NCI-H2227 (cell line): ENCODE data around the gene UBE3D.
A peak's percentile ranks its signal among the peaks of the same experiment; 100 is the strongest.

ENCODE experiments used
- DNase-seq: peaks from one replicate; lab custom pipeline; 2025; ENCODE audit not compliant: unreplicated experiment; lab: John Stamatoyannopoulos, UW

UBE3D gene, protein sequence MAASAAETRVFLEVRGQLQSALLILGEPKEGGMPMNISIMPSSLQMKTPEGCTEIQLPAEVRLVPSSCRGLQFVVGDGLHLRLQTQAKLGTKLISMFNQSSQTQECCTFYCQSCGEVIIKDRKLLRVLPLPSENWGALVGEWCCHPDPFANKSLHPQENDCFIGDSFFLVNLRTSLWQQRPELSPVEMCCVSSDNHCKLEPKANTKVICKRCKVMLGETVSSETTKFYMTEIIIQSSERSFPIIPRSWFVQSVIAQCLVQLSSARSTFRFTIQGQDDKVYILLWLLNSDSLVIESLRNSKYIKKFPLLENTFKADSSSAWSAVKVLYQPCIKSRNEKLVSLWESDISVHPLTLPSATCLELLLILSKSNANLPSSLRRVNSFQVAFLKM

DNA sequence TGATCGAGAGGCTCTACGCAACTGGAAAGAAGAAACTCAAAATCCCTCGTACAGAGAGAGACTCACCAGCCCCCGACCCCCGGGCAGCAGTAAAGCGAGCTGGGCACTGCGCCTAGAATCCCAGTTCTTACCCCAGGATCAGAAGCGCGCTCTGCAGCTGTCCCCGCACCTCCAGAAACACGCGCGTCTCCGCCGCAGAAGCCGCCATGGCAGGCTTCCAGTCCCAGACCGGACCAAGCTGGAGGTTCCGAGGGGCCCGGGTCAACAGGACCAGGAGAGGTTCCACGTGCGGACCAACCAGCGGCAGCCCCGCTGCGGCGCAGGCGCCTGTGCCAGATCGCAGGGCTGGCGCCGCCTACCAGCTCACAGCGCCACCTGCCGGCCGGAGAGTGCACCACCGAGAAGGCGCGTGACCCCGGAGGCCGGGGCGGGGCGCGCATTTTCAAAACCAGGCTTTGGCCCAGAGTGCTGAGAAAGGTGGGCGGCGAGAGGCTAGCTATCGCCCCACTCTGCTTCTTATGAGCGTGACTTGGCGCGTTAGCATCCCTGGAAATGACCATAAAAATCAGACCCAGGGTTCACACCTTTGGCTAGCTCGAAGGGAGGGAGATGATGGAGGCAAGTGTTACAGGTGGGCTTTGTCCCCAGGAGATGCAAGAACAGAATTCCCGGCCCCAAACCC, at the start of gene UBE3D:
TSS of gene UBE3D (minus strand) at position 331 of the 682 bp plus-strand sequence. CDS start at position 208, 123 bp downstream.
- DNase-seq = peak; percentile 89

DNA sequence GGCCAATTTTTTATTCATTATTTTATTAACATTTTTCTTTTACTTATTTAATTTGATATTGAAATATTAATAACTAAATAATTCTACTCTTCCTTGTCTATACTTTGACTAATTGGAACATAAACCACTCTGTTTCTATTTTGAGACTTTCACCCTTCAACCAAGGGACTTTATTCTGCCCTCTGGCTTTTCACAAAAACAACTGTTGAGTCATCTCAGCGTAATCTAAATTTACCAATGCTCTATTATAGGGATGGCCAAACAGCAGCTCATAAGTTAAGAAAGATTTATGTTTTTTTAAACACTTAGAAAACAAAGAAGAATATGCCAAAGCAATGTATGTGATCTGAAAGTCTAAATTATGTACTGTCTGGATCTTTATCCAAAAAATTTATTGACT, 48.5 kb upstream of the UBE3D start:
- no peak for DNase-seq

DNA sequence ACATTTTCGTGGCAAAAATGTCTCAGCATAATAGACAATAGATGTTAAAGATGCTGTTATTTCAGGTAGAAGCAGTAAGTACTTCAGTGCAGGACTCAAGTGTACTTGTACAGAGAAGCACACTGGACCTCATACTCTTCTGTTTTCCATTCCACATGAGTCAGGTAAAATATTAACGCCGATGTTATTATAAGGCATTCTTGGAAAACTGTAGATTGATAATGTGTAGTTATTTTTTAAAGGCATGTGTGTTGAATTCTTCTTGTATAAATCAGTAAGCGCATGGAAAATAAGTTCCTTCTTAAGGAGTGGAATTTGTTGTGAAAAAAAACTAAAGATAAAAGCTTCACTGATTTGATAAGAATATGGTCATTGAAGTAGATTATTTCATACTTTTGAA, 47.6 kb upstream of the UBE3D start:
- DNase-seq = no peak

DNA sequence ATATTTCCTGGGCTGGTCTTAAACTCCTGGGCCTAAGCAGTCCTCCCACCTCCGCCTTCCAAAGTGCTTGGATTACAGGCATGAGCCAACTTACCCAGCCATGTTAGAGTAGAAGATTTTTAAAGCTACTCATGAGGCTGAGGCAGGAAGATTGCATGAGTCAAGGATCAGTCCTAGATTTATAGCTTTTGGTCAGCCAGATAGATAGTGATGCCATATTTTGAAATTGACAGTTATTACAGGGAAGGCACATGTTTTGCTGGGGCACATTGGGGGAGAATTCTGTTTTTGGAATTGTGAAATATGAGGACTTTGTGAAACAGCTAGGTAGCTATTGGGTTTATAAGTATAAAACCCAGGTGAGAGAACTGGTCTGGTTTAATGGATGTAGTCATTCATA, 42.7 kb upstream of the UBE3D start:
- no peak for DNase-seq

DNA sequence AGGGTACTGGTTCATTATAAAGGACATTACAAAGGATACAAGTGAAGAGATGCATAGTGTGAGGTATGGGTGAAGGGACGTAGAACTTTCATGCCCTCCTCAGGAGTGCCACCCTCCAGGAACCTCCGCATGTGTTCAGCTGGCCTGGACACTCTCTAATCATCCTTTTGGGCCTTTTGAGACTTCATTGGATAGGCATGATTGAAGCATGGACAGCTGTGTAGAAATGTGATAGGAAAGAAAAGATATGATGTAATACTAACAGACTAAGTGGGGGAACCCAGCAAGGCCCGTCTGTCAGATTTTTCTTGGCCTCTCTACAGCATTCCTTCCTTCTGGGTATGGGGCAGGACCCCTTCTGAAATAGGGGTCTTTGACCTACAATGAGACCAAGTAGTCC, 32.9 kb upstream of the UBE3D start:
- DNase-seq = no peak

DNA sequence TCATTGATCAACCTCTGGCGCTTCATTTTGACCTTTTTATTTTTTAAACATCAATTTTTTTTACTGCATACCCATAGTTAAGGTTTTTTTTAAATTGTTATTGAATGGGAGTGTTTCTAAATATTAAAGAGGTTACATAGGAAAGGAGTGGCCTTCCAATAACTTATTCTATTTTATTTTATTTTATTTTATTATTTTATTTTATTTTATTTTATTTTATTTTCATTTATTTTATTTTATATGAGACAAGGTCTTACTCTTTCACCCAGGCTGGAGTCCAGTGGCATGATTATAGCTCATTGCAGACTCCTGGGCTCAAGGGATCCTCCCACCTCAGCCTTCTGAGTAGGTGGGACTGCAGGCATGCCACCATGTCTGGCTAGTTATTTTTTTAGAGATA, 32.0 kb upstream of the UBE3D start:
- no peak for DNase-seq

DNA sequence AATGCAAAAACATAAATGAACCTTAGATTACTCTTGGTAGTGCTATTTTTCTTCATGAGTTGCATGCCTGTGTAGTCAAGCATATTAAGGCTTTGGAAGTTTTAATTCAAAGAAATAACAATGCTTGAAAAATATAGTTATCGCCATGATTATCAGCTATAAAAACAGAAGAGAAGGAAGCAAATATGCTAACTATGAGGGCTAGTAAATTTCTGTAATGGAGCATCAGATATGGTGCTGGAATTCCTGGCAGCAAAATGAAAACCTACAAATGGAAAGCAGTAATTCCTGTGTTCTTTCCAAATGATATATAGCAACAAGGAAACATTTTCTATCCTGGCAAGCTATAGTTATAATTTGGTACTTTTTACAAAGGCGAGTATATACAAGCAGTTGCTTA, 31.6 kb upstream of the UBE3D start:
- DNase-seq = no peak

DNA sequence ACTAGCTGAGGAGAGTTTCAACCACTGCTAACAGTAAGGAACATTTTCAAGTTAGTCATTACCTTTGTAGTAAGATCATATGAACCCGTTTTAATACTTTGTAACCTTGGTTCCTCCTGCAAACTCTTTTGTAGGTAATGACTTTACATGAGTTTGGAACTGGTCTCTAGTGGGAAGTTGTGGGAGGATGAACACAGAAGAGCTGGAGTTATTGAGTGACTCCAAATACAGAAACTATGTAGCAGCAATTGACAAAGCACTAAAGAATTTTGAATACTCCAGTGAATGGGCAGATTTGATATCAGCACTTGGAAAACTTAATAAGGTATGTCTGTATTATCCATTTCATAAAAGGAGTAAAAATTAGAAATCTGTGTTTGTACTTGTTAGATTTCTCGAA, 31.1 kb upstream of the UBE3D start:
- no peak for DNase-seq

DNA sequence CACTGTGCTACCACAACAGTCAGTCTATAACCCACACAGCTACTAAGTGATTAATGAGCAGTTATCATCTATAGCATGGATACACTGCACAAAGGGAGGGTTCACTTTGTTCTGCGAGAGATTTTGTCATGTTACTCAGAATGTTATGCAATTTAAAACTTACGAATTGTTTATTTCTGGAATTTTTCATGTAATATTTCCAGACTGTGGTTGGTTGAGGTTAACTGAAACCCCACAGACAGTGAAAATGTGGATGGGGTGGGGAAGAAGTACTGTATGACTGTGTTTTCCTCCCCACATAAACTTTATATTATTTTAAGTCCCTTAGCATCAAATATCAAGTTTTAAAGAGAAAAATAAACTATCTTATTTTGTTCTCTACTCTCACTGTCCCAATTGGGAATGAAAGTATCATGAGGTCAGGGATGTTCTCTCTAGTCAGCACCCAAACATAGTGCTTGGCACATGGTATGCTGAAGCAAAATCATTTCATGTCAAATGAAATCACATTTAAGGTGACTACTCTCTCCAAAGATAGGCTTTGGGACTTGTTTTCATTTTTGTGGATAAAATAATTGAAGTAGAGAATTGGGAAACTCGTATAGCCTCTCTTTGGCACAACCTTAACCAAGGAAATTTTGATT, 27.2 kb upstream of the UBE3D start:
- DNase-seq = no peak

DNA sequence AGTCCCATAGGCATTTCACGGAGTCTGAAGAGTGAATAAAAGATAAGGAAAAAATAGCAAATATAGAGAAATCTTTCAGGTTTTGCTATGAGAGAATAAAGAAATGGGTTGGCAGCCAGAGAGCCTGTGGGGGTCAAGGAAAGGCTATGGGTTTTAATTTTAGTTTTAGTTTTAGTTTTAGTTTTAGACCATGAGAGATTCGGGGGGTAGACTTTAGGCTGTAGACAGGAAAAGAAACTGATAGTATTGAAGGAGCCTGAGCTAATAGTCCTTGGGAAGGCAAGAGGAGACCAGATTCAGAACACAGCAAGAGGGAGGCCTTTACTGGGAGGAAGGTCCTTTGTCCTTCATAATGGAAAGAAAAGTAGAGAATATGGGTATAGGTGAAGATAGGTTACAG, 21.1 kb upstream of the UBE3D start:
- no peak for DNase-seq

DNA sequence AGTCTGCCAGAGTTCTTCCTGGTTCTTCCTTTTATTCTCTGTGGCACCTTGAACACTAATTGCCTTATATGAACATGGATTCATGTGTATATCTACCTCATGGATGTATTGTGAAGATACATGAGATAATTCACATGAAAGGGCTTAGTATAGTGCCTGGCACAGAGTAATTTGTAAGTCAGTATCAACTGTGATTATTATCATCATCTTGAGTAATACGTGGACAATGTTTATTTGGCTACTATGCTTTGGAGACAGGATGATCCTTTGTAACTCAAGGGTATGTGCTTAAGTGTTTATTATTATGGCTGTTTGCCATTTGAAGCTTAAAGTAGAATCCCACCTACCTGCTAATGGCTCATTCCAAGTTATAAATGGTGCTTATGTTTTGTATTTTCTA, 17.8 kb upstream of the UBE3D start:
- no peak for DNase-seq

DNA sequence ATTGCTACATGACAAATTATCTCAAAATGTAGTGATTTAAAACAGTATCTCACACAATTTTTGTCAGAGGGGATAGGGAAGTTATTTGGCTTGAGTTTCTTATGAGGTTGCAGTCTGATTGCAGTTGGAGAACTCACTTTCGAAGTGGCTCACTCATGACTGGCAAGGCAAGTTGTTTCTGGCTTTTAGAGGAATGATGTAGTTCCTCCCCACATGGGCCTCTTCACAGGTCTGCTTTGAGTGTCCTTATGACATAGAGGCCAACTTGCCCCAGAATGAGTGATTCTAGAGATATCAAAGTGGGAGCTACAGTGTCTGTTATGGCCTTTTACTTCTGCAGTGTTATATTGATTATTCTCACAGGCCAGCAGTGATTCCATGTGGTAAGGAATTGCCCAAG, 8.0 kb upstream of the UBE3D start:
- DNase-seq = no peak

DNA sequence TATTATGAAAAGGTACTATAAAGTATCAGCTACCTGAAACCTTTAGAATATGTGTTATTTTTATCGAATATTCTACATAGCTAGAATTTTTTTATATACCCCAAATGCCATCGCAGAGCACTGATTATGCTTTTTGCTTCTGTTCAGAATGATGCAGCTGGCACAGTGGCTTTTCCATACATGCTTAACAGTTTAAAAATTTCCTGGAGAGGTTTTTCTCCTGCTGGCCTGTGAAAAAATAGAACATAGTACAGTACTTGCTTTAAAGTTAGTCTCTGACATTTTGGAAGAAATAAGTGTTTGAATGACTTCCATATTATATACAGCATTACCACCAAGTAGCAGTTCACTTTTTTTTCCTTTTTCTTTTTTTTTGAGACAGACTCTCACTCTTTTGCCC, 7.1 kb upstream of the UBE3D start:
- no peak for DNase-seq

DNA sequence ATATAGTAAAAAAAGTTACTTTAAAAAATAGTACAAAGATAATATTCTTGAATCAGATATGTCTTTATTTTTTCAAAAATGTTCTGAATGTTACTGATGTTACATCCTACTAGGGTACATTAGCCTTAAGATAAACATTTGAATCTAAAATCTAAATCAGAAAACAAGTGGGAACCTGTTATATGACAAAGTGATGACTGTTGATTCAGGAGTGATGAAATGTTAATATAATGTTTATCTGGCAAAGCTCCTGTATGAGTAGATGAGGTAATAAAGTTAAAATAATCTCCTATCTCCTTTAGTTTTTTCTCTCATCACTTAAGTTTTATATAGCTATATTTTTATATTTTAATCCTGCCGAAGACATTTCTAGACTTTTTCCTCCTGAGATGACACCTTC, 6.1 kb upstream of the UBE3D start:
- no peak for DNase-seq

DNA sequence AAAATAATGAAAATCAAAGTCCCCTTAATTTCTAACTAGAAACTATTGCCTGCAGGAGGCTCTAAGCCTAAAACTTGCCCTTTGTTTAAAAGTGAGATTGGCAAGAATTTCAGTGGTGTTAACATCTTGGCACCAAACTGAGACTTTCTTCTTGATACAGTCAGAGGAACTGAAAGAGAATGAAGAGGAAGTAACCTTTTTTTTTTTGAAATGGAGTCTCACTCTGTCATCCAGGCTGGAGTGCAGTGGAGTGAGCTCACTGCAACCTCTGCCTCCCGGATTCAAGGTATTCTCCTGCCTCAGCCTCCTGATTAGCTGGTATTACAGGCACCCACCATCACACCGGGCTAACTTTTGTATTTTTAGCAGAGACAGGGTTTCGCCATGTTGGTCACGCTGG, 5.4 kb upstream of the UBE3D start:
- no peak for DNase-seq

DNA sequence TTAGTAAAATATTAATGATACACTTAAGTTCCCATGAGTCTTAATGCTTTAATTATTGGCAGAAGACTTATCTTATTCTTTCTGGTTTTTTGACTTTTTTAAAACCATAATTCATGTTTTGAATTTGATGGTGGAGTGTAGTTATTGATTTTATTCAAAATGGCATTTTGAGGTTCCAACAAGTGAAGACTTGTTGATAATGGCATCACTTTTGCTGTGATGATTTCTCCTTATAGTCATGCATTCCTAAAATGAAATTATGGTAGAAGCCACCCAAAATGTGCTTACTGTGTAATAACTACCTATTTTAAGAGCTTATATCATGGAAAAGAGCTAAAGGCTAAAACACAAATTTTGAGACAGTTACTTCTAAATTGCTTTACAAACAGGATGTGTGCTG, 4.0 kb upstream of the UBE3D start:
- no peak for DNase-seq

DNA sequence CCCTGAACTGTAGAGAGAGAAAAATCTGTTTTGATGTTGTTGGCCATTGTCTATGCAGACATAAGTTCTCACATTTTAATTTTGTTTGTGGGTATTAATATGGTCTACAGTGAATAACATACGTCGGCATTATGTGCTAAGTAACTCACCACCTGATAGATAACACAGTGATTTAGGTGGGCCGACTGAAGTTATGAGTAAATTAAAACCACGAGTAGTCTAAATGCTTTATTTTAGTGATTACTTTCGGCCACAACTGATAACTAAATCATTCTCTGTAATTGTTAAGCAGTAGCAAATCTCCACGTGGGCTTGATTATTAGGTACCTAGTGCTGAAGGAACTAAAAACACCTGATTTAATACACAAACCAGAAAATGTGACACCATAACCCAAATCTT, 3.0 kb upstream of the UBE3D start:
- no peak for DNase-seq

DNA sequence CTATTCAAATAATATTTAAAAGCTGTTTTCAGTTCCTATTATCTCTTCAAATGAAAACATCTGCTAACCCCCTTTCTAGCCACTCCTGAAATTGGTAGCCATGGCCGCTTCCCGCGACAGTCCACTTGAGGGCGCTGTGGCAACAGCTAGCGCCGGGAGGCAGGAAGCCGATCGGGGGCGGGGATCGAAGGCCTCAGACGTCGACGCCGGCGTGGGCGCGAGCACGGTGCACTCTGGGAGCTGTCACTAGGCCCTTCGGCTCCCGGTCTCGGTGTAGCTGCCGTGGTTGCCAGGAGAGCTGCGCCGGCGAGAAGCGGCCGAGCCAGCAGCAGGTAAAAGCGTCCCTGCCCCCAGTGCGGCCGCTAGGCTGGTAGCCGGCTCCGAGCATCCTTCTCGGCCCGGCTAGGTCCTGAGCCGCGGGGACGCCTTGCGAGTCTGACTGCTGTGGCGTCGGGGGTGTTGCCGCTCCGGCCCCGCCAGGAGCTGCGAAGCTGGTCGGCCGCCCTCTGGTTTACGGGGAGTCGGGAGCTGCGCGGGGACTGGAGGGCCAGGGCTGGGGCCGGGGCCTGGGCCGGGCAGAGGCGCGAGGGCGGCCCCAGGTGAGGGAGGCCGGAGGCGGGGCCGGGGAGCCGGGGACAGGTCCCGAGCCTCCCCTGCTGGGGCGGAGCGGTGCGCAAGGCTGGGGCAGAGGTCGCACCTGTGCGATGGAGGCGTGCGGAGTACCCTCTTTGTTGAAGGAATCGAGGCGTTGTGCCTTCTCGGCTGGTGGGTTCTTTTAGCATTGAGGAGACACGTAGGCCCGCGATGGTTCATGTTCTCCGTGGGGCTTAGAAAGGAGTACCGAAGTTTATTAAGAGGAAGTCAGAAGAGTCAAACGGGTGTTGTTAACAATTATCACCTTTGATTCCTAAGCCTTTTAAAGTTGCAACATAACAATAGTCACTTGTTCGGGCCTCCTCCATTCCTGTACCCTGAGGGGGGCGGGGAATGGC, 2.1 kb upstream of the UBE3D start, which contains the start of gene DOP1A:
TSS of gene DOP1A (plus strand) at position 224 of the 992 bp plus-strand sequence. CDS start 29,307 bp downstream, outside the sequence.
- peak; percentile 96 for DNase-seq

DNA sequence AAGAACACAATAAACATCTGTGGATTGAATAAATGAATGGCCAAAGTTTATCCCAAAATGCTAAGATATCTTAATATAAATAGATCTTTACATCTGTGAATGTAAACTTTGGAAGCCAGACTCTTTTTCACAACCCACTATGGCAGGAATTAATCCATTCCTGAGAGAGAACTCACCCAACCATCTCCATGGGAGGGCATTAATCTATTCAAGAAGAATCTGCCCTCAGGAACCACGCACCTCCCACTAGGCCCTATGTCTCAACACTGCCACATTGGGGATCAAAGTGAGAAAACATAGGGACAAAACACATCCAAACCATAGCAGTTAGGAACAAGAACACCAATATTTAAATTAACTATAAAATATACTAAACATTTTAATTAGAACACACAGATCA, 3.4 kb downstream of the UBE3D start:
- no peak for DNase-seq

DNA sequence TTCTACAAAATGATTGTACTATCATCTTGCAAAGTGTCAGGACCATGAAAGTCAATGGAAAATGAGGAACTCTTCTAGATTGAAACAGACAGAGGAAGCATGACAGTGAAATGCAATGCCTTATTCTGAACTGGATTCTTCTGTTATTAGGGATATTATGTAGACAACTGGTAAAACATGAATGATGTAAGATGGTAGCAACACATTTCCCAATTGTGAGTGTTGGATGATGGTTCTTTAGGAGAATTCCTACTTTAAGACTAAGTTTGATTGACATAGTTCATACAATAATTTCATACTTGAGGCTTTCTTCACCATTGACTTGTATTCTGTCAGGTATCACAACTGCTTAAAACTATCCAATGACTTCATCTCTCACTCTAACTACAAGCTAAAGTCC, 4.5 kb downstream of the UBE3D start:
- no peak for DNase-seq
